ENCODE results near the gene MAEA.
A peak's percentile ranks its signal among the peaks of the same experiment; 100 is the strongest.
"Not testable (repeated sequence)": the region's sequence is repeated elsewhere in the genome, so short reads cannot be mapped to it uniquely, and the experiment has no call there.

Gene MAEA

DNA sequence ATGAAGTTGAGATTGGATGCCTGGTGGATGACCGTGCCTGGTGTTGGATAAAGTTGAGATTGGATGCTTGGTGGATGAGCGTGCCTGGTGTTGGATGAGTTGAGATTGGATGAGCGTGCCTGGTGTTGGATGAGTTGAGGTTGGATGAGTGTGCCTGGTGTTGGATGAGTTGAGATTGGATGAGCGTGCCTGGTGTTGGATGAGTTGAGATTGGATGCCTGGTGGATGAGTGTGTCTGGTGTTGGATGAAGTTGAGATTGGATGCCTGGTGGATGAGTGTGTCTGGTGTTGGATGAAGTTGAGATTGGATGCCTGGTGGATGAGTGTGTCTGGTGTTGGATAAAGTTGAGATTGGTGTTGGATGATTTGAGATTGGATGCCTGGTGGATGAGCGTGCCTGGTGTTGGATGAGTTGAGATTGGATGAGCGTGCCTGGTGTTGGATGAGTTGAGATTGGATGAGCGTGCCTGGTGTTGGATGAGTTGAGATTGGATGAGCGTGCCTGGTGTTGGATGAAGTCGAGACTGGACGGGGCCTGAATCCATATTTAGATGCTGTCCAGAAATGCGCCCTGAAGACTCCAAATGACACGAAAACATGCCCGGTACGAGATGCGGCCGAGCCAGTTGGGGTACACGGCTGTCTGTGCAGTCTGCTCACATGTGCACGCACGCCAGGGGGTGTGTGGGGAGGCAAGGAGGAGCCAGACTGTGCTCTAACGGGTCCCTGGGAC is 34.9 kb downstream of the MAEA start:
- not testable (repeated sequence) for DNase-seq

DNA sequence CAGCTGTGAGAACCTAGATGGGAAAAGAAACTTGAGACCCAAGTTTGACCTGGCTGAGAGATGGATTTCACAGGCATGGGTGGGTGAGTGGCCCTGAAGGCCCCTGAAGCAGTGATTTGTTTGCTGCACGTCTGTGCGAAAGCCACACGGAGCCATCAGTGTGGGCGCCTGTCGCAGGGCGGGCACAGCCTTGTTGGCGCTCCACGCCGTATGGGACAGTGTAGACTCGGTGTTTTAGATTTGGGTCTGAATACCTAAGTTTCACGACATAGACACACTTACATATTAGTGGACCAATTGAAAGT is 35.4 kb downstream of the MAEA start:
- no peak for DNase-seq

DNA sequence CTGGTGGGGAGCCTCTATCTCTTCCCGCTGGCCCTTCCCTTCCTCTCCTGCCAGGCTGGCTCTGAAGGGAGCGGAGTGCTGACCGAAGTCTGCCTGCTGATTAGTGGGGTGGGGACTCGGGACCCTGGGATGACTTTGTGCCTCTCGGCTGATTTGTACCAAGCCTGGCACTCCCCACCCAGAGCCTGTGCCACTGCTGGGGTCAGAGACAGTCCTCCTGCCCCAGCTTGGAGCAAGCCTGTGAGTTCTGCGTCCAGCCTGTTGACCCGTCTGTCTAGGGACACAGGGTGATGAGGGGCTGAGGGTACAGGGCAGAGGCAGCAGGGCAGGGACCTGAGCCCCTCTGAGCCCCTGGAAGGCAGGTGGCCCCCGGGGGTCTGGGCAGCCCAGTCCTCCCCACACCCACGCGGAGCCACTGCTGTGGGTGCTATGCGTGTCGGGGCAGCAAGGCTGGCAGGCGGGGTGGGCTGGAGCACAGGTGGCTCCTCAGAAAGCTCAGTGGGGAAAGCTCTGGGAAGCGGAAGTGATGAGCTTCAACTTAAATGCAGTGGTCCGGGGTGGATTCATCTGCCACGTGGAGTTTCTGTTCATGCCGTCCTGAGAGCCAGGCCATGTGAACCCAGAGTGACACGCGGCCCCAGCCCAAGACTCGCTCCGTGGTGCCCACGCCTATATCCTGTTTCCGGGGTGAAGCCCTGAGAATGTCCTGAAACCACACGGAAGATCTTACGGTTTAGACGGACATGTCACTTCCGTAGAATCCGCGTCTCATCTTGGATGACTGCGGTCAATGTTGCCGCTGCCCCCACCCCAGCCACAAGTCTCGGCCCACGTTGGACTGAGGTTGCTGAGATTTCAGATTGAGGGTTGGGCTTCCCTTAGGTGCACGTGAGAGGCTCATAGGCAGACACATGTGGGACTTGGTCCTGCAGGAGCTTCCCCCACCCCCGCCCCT is 36.3 kb downstream of the MAEA start:
- no peak for DNase-seq

- DNase-seq: no peak
Observed at GRCh38 chr4:1326751-1327525, 37.2 kb downstream of the MAEA start.

DNA sequence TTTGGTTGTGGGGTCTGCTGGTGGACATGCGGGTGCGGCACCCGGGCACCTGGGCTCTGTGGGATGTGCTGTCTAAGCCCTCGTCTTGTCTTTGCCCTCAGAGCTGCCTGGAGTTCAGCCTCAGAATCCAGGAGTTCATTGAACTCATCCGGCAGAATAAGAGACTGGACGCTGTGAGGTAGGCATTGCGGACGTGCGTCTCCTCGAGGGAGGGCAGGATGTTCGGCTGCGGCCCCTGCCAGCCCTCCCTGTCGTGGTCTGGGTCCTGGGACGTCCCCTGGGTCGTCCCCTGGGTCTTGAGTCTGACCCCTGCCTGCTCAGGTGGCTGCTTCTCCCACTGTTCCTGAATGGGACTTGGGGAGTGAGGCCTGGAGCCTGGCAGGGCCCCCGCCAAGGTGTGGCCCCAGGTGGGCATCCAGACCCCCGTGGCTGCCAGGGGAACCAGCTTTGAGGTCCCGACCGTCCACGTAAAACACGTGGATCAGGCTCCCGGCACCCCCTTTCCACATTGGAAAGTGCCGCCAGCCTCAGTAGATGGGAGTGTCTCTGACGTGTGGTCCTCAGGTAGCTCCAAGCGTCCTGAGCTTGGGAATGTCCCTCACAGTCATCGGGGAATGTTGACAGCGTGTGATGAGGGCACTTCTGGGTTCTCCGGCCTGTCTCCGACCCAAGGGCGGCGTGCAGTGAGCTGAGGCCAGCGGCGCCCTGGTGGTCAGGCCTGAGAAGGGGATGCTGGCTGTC is 38.0 kb downstream of the MAEA start:
- DNase-seq: no peak

GRCh38 chr4:1328267-1329155 is 38.8 kb downstream of the MAEA start:
- no peak for DNase-seq

DNA sequence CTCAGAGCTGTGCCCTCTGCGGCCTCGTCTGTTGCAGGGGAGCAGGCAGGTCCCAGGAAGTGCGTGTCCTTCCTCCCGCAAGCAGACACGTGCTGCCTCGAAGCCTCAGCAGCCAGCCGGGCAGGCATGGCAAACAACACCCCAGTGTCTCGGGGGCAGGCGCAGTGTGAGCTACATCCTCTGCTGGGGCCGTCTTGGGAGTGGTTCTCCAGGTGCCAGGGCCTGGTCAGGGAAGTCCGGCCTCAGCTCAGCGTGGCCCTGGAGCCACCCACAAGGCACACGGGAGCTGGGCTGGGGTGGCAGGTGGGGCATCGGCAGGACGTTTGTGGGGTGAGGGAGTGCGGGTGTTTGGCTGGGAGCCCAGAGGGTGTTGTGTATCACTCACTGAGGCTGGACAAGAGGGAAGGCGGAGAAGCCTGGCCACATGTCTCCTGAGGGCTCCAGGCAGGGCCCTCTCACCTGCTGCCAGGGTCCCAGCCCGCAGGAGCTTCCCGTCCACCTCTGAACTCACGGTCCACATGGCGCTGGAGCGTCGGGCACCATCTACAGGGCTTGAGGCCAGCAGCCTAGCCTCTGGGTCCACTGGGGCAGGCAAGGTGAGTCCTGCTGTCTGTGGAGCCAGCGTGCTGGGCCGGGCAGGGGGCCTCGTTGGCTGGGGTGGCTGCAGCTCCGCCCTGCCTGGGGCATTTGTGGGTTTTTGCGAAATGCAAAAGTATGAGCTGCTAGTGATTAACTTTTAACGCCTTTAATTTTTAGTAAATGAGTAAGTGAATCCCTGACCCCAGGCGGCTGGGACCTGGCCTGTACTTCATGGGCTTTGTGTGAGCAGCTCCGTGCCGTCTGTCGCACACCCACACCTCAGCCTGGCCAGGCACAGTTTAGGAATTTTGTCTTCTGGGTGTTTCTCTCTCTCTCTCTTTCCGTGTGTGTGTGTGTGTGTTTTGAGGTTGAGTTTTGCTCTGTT is 40.0 kb downstream of the MAEA start:
- no peak for DNase-seq

- no peak for DNase-seq
Observed at GRCh38 chr4:1330761-1331590, 41.3 kb downstream of the MAEA start.

GRCh38 chr4:1331591-1332353 is 42.1 kb downstream of the MAEA start:
- no peak for DNase-seq

- DNase-seq: no peak
Observed at GRCh38 chr4:1332686-1333085, 43.0 kb downstream of the MAEA start.

DNA sequence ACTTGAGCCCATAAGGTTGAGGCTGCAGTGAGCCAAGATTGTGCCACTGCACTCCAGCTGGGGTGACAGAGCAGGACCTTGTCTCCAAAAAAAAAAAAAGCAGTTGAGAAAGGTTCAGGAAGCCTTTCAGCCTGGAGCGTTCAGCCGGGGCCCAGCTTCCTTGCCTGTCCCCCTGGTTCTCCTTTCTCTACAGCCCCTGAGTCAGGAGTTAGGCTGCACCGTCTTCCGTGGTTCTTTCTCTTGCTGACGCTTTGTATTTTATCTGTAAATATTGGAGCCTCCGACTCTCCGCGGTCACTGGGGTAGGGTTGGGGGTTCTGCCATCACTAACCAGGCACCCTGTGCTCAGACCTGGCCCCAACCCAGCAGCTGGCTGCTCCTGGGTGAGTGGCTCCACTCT is 43.6 kb downstream of the MAEA start:
- no peak for DNase-seq

DNA sequence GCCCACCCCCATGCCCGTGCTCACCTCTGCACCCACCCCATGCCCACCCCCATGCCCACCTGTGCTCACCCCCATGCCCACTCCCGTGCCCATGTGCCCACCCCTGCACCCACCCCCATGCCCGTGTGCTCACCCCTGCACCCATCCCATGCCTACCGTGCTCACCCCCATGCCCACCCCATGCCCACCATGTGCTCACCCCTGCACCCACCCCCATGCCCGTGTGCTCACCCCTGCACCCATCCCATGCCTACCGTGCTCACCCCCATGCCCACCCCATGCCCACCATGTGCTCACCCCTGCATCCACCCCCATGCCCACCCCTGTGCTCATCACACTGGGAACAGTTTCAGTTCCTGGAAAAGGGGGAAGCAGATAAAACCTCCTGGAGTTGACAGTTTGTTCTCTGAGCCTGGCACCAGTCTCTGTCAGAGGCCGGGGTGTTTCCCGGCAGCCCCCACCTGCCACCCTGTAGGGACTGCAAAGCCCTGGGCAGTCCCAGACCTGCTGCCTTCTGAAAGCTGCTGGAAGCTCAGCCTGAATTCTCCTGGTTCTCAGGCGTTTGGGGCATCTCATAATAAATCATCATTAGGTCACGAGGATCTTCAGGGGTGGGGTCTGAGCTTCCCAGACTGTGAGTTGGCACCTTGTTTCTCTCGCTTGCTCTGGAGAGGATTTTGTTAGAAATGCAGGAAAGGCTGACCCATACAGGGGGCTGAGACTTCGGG is 44.3 kb downstream of the MAEA start:
- not testable (repeated sequence) for DNase-seq

DNA sequence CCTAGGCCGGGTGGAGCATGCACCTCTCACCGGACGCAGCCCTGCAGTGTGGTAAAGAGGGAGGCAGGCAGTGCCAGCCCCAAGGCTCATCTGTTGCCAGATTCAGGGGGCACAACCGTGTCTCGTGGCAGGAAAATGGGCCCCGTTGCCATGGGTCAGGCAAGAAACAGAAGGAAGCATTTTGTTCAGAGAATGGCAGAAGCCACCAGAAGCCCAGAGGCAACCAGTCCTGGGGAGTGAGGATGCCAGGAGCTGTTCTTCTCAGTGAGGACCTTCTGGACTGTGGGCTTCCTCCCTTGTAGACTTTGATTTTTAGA is 44.8 kb downstream of the MAEA start:
- no peak for DNase-seq

- not testable (repeated sequence) for DNase-seq
Observed at GRCh38 chr4:1335193-1335883, 45.6 kb downstream of the MAEA start.

DNA sequence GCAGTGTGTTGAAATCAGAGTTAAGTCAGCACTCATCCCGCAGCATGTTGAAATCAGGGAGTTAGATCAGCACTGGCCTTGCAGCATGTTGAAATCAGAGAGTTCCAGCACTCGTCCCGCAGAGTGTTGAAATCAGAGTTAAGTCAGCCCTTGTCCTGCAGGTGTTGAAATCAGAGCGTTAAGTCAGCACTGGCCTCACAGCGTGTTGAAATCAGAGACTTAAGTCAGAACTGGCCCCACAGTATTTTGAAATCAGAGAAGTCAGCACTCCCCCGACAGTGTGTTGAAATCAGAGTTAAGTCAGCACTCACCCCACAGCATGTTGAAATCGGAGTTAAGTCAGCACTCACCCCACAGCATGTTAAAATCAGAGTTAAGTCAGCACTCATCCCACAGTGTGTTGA is 46.4 kb downstream of the MAEA start:
- peak; percentile 75 for DNase-seq

DNA sequence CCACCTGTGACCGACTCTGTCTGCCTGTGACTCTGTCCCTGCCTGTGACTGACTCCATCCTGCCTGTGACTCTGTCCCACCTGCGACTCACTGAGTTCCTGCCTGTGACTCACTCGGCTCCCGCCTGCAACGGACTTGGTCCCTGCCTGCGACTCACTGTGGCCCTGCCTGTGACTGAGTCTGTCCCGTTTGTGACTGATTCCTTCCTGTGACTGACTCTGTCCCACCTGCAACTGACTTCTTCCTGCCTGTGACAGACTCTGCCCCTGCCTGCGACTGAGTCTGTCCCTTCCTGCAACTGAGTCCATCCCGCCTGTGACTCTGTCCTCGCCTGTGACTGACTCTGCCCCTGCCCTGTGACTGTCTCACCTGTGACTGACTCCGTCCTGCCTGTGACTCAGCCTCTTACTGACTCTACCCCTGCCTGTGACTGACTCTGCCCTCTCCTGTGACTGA is 47.7 kb downstream of the MAEA start:
- no peak for DNase-seq

Data from inflammatory macrophage treated with lipopolysaccharide for 4 hours (primary cell).